NCI-H226 (cell line): Measurements from ENCODE around the gene CYP46A1.

Experiments
- DNase-seq: peaks from one replicate; pipeline ENCODE4 v3.0.0-alpha.2; 2015

Gene CYP46A1

DNA sequence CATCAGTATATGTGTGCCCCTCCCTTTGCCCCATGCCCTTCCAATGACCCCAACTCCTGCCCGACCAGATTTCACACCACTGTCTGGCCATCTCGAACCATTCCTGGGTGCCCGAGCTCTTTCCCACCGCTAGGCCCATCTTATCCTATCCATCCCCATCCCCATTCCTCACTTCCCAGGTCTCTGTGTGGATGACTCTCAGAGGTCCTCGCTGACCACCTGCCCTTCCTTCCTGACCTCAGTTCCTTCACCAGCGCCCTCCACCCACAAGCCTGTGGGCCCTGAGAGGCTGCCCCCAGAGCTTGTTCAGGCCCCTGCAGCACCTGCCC is 49.1 kb downstream of the CYP46A1 start:
- no peak for DNase-seq

DNA sequence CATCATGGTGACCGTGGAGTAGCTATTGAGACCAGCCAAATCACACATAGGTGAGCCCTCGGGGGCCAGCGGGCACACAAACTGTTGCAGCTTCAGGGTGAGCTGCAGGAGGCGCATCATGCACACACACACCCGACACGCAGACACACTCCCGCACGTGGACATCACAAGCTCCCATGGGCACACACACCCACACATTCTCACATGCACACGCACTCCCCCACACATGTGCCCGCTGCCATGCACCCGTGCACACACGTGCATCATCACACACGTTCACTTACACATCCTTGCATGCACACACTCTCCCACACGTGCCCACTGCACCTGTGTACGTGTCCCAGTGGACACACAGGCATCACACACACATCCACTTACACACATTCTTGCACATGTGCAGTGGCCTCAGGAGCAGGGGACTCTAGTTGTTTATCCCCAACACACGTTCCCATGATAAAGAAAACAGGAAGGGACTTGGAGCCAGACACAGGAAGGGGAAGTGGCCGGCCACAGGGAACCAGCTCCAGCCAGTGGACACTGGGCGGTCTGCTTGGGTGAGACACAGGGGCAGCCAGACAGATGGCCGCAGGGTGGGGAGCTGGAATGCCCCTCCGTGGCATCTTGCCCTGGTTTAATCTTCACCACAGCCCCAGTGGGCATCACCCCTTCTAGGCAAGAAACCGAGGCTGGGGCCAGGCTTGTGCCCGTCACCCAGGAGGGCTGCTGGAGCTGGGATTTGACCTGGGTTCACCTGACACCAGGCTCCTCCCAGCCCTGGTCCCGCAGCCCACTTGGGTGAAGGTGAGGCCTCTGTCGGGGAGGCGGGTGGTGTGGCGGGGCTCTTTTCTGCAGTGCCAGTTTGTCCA is 49.7 kb downstream of the CYP46A1 start:
- no peak for DNase-seq

DNA sequence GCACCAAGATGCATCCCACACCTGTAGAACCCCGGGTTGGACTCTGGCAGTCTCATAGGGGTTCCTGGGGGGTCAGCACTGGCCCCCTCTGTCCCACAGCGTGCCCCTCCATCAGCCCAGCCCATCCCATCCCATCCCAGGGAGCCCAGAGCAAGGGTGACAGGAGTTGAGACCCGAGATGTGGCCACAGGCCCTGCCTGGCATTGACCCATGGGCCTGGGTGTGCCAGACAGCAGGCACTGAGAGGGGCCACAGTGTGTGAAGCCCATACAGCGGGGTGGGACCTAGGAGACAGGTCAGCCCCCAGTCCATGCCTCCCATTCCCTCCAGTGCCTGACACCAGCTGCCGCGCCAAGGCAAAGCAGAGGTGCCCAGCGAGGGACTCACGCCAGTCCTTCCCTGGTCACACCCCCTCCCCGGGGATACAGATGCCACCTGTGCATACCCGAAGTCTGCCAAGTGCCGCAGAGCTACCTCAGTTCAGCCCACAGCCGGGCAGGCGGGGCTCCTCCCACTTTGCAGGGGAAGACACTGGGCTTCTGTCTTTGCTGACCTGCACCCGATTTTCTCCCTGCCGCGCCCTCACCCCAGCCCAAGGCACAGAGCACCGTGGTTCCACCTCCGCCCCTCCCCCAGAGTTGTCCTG is 50.4 kb downstream of the CYP46A1 start:
- no peak for DNase-seq

DNA sequence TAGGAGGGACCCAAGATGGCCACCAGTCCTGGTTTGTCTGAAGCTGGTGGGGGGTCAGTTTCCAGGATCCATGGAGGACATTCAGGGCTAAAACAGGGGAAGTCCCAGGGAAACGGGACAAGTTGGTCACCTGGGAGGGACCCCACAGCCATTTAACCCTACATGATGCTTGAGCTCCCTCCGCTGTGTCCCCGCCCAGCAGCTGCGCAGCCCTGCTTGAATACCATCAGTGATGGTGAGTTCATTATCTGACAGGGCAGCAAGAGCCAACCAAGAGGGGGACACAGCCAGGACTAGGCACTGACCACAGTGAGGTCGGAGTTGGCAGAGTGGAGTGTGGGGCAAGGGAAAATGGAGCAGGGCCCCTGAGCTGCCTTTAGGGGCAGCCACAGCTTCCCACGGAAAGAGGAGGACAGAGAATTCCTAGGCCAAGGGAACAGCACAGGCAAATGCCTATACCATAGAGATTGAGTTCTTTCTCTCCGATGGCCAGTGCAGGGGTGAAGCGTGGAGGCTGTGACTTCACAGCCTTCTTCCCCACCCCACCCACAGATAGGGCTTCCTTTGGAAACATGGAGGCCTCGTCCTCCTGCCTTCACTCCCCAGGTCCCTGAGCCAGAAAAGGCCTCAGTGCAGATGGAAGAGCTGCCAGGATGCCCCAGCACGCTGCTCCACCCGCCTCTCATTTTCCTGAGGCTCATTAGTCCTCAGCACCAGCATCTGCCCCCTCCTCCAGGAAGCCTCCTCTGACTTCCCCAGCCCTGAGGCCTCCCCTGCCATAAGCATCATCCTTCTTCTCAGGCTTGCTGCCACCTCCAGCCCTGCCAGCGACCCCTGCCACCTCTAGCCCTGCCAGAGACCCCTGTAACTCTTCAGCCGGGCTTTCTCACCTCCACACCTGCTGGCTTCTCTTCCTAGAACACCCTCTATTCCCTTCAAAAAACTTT is 51.4 kb downstream of the CYP46A1 start:
- DNase-seq = no peak

- no peak for DNase-seq
Observed at GRCh38 chr14:99736603-99737371, 52.7 kb downstream of the CYP46A1 start.

GRCh38 chr14:99737451-99737951 is 53.4 kb downstream of the CYP46A1 start:
- peak; percentile 77 for DNase-seq

GRCh38 chr14:99737956-99738667 is 54.0 kb downstream of the CYP46A1 start:
- no peak for DNase-seq

- DNase-seq = no peak
Observed at GRCh38 chr14:99740411-99740810, 56.3 kb downstream of the CYP46A1 start.

DNA sequence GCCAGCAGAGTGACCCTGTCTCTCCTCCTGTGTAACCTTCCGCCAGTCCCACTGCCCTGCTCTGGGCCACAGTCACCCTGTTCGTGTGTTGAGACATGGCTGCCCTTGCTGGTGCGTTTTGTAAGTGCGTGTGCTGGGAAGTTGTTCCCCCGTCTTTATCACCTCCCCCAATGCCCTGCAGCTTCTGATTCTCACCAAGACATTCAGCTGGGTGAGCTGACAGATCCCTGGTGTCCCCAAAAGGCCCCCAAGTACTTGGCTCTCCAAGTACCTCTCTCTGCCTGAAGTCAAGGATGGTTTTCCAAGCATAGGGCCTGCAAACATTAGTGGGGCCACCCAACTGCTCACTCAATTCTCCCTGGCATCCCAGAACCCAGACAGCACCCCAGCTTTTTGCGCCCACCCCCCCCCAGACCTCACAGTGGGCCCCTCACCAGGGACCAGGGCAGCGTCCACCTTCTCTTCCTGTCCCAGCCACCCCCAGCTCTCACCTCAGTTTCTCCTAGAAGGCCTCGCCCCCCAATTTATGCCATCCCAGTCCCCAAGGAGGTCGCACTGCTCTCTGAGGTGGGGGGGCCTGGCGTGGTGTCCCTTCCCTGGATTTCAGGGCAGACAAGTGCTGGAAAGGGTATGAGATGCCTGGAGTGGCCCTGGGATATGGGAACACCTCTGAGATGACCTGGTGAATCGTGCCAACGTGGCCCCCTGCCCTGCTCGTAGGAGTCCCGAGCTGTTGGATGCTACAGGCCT is 57.3 kb downstream of the CYP46A1 start:
- DNase-seq = no peak

- no peak for DNase-seq
Observed at GRCh38 chr14:99742074-99742473, 58.0 kb downstream of the CYP46A1 start.

- DNase-seq = no peak
Observed at GRCh38 chr14:99742509-99743487, 58.7 kb downstream of the CYP46A1 start.

GRCh38 chr14:99744199-99744872 is 60.2 kb downstream of the CYP46A1 start:
- no peak for DNase-seq

GRCh38 chr14:99744873-99745224 is 60.8 kb downstream of the CYP46A1 start:
- no peak for DNase-seq

GRCh38 chr14:99745307-99745951 is 61.3 kb downstream of the CYP46A1 start:
- DNase-seq = no peak

GRCh38 chr14:99747167-99747566 is 63.1 kb downstream of the CYP46A1 start:
- no peak for DNase-seq

DNA sequence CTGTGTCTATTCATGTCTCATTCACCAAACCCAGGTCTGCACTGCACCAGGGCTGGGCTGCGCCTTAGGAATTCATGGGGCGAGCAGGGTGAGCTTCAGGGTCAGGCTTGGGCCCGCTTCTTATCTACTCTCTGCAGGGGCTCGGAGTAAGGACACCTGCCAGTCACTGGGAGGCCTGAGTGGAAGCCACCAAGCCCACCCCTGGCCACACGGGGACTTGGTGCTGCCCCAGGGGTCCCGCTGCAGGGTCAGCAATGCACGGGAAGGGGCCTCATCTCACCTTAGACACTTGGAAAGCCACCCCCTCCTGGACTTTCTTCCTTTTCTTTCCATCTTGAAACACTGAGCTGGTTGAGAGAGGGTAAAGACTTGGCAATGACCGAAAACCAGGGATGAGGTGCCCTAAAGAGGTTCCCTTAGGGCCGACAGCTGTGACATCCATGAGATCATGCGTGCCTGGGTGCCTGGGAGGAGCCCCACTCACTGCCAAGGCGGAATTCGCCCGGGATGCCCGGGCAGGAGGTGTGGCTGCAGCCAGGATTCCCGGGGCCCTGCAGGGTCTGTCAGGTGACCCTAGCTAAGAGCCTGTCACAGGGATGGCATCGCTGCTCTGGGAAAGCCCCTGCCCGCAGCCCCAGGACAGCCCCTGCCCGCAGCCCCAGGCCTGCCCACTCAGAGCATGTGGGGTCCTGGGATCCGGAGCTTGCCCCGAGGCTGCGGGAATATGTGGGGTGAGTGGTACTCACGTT is 63.7 kb downstream of the CYP46A1 start:
- DNase-seq = no peak

DNA sequence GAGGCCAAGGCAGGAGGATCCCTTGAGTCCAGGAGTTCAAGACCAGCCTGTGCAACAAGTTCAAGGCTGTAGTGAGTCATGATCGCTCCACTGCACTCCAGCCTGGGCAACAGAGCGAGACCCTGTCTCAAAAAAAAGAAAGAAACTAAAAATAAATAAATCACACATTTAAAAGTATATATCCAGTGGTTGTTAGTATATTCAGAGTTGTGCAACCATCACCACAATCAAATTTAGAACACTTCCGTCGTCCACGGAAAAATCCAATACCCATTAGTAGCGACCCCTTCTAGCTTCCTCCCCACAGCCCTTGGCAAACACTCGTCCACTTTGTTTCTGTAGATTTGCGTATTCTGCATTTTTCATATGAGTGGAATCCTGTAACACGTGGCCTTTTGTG is 64.4 kb downstream of the CYP46A1 start:
- no peak for DNase-seq

DNA sequence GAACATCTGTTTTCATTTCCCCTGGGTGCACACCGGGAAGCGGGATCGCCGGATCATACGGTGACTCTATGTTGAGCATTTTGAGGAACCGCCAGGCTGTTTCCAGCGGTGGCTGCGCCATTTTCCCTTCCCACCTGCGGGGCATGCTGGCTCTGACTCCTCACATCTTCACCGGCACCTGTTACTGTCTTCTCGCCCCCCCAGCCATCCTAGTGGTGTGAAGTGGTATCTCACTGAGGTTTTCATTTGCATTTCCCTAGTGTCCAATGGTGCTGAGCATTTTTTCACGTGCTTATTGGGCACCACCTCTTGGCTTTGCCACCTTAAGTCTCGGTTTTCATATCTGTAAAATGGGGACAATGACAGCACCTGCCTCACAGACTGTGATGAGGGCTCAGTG is 65.0 kb downstream of the CYP46A1 start:
- no peak for DNase-seq
